Esophagus squamous epithelium (tissue), 4 donors: ENCODE results near the gene FAM78A.

Source experiments
- POLR2A ChIP-seq, 4 donors: fragments of 450-650 bp; IDR thresholded peaks; one replicate each; pipeline ENCODE4 v1.6.1; 2017; ENCODE audit warnings: antibody characterized with exemption in 4 of 4, mild to moderate bottlenecking in 4 of 4, moderate library complexity in 3 of 4
- TF ChIP-seq, protein P1 (sequence below), 6 experiments: fragments of 450-650 bp in 4 of 6; fragments of 200-600 bp in 2 of 6; sonication (generic) in 2 of 6; IDR thresholded peaks; one replicate each; pipeline ENCODE4 v1.5.1; 2016 to 2019; ENCODE audit warnings: antibody characterized with exemption in 6 of 6, mild to moderate bottlenecking in 4 of 6, moderate library complexity in 4 of 6

DNA sequence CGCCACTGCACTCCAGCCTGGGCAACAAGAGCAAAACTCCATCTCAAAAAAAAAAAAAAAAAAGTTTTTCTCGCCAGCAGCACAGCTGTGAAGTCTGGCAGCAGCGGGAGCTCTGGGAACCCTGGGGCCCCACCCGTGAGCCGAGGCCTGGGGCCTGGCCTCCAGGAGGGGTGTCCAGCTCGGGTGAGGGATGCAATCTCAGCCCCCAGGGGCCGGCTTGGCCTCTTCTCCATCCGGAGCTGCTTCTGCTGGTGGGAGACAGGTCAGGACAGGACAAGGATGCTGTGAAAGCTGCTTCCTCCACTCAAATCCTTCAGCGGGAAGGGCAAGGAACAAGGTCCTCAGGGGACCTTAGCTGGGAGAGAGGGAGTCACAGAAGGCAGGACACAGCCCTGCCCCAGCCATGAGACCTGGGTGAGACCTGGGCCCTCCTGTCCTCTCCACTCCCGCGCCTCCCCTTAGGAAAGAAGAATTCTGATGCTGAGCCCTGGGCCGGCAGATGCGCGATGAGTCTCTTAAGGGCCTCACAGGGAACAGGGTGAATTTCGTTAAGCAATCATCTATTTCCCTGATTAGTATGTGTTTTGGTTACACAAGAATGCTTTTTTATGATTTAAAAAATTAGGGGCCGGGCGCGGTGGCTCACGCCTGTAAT is 43.8 kb upstream of the FAM78A start:
- TF ChIP-seq, protein P1, sequence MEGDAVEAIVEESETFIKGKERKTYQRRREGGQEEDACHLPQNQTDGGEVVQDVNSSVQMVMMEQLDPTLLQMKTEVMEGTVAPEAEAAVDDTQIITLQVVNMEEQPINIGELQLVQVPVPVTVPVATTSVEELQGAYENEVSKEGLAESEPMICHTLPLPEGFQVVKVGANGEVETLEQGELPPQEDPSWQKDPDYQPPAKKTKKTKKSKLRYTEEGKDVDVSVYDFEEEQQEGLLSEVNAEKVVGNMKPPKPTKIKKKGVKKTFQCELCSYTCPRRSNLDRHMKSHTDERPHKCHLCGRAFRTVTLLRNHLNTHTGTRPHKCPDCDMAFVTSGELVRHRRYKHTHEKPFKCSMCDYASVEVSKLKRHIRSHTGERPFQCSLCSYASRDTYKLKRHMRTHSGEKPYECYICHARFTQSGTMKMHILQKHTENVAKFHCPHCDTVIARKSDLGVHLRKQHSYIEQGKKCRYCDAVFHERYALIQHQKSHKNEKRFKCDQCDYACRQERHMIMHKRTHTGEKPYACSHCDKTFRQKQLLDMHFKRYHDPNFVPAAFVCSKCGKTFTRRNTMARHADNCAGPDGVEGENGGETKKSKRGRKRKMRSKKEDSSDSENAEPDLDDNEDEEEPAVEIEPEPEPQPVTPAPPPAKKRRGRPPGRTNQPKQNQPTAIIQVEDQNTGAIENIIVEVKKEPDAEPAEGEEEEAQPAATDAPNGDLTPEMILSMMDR (IDR thresholded peaks at IDR 0.05) = no peak
- TF ChIP-seq POLR2A (IDR thresholded peaks at IDR 0.05) = no peak
